Measurements from ENCODE around the gene PRICKLE4. TPM values are rescaled to one million over a fixed set of nuclear protein-coding genes. Genes with fewer than 3 reads are reported as not detected.
"Not testable (repeated sequence)": the region's sequence is repeated elsewhere in the genome, so short reads cannot be mapped to it uniquely, and the experiment has no call there.

PRICKLE4 gene
- total and polyA plus RNA-seq, 5 experiments from 2014 or later = not detected

- Mint-ChIP-seq H3K27me3 (peaks cover 0 to 6% (median 3%) of the 10 kb centered on the region in 5 donors), H3K4me3 (no peak overlapping the region), H3K36me3 (no peaks in the 10 kb centered on the region), H3K27ac (no peak overlapping the region), H3K9me3 (no peaks in the 10 kb centered on the region), H3K4me1 (no peaks in the 10 kb centered on the region)
- POLR2A ChIA-PET = no interaction called here
- ATAC-seq (no peak), DNase-seq (no peak)
Observed at GRCh38 chr6:41750374-41750773, 30.2 kb upstream of the PRICKLE4 start.

- Mint-ChIP-seq H3K27me3 (peaks cover 0 to 4% (median 0%) of the 10 kb centered on the region in 5 donors), H3K9me3 (no peaks in the 10 kb centered on the region), H3K4me3 (no peak overlapping the region), H3K36me3 (no peaks in the 10 kb centered on the region), H3K27ac (peak overlapping the region in 1 of 10 donors; percentile 7), H3K4me1 (peaks cover 0 to 16% (median 2%) of the 10 kb centered on the region in 4 donors)
- POLR2A ChIA-PET = no interaction called here
- DNase-seq = no peak
- no peak for ATAC-seq
Observed at GRCh38 chr6:41755895-41756294, 24.7 kb upstream of the PRICKLE4 start.

- POLR2A ChIA-PET = no interaction called here
- DNase-seq (no peak), ATAC-seq (peak; percentile 47 to 70)
- Mint-ChIP-seq H3K9me3 (no peaks in the 10 kb centered on the region), H3K4me3 (no peak overlapping the region), H3K36me3 (no peaks in the 10 kb centered on the region), H3K27ac (peak overlapping the region in 2 of 10 donors; percentile 7 to 59), H3K27me3 (peaks cover 0 to 5% (median 3%) of the 10 kb centered on the region in 5 donors), H3K4me1 (peaks cover 0 to 16% (median 2%) of the 10 kb centered on the region in 4 donors)
Observed at GRCh38 chr6:41756354-41756753, 24.2 kb upstream of the PRICKLE4 start.

- no peaks in the 10 kb centered on the region for H3K36me3 Mint-ChIP-seq
- H3K9me3 Mint-ChIP-seq = no peaks in the 10 kb centered on the region
- peak overlapping the region in 1 of 10 donors; percentile 8 for H3K27ac Mint-ChIP-seq
- peak overlapping the region in 1 of 10 donors; percentile 0 for H3K4me3 Mint-ChIP-seq
- peaks cover 0 to 16% (median 2%) of the 10 kb centered on the region in 4 donors for H3K4me1 Mint-ChIP-seq
- peaks cover 0 to 6% (median 4%) of the 10 kb centered on the region in 5 donors for H3K27me3 Mint-ChIP-seq
- DNase-seq (no peak), ATAC-seq (no peak)
- POLR2A ChIA-PET = interaction anchor here (0.6 kb wide), 1 partner anchor 12 kb away, joined by 3 read pairs; no protein-coding TSS in a partner anchor
Observed at GRCh38 chr6:41757271-41757670, 23.3 kb upstream of the PRICKLE4 start.

GRCh38 chr6:41757931-41758640 lies 22.5 kb upstream of the PRICKLE4 start:
- ATAC-seq = no peak
- peaks cover 0 to 16% (median 2%) of the 10 kb centered on the region in 4 donors for H3K4me1 Mint-ChIP-seq
- POLR2A ChIA-PET = interaction anchor here (0.6 kb wide), 1 partner anchor 12 kb away, joined by 3 read pairs; no protein-coding TSS in a partner anchor
- no peaks in the 10 kb centered on the region for H3K9me3 Mint-ChIP-seq
- no peaks in the 10 kb centered on the region for H3K36me3 Mint-ChIP-seq
- peaks cover 0 to 7% (median 4%) of the 10 kb centered on the region in 5 donors for H3K27me3 Mint-ChIP-seq
- H3K4me3 Mint-ChIP-seq = no peak overlapping the region
- DNase-seq = no peak
- H3K27ac Mint-ChIP-seq = no peak overlapping the region

- Mint-ChIP-seq H3K9me3 (no peaks in the 10 kb centered on the region), H3K4me1 (peaks cover 0 to 16% (median 4%) of the 10 kb centered on the region in 4 donors), H3K27ac (peak overlapping the region in 1 of 10 donors; percentile 86), H3K36me3 (no peaks in the 10 kb centered on the region), H3K4me3 (no peak overlapping the region), H3K27me3 (peaks cover 0 to 8% (median 7%) of the 10 kb centered on the region in 5 donors)
- no peak for ATAC-seq
- POLR2A ChIA-PET = no interaction called here
- DNase-seq = no peak
Observed at GRCh38 chr6:41758641-41759035, 21.9 kb upstream of the PRICKLE4 start.

- Mint-ChIP-seq H3K27me3 (peaks cover 0 to 7% (median 6%) of the 10 kb centered on the region in 5 donors), H3K4me3 (no peak overlapping the region), H3K9me3 (no peaks in the 10 kb centered on the region), H3K36me3 (no peaks in the 10 kb centered on the region), H3K4me1 (peaks cover 0 to 16% (median 4%) of the 10 kb centered on the region in 4 donors), H3K27ac (peak overlapping the region in 1 of 10 donors; percentile 86)
- POLR2A ChIA-PET = interaction anchor here (0.6 kb wide), 1 partner anchor 1712 kb away, joined by 3 read pairs; no protein-coding TSS in a partner anchor
- ATAC-seq = no peak
- no peak for DNase-seq
Observed at GRCh38 chr6:41759106-41759904, 21.3 kb upstream of the PRICKLE4 start.

- Mint-ChIP-seq H3K4me3 (no peak overlapping the region), H3K27ac (peak overlapping the region in 1 of 10 donors; percentile 6), H3K27me3 (peaks cover 0 to 7% (median 4%) of the 10 kb centered on the region in 5 donors), H3K9me3 (no peaks in the 10 kb centered on the region), H3K4me1 (peaks cover 0 to 16% (median 4%) of the 10 kb centered on the region in 4 donors), H3K36me3 (no peaks in the 10 kb centered on the region)
- DNase-seq = no peak
- no peak for ATAC-seq
- POLR2A ChIA-PET = no interaction called here
Observed at GRCh38 chr6:41759905-41760579, 20.5 kb upstream of the PRICKLE4 start.

GRCh38 chr6:41763470-41763869 lies 17.1 kb upstream of the PRICKLE4 start:
- no peaks in the 10 kb centered on the region for H3K36me3 Mint-ChIP-seq
- peaks cover 0 to 7% (median 3%) of the 10 kb centered on the region in 5 donors for H3K27me3 Mint-ChIP-seq
- peaks cover 0 to 6% (median 2%) of the 10 kb centered on the region in 4 donors for H3K4me1 Mint-ChIP-seq
- H3K27ac Mint-ChIP-seq = peak overlapping the region in 1 of 10 donors; percentile 43
- ATAC-seq = no peak
- H3K9me3 Mint-ChIP-seq = no peaks in the 10 kb centered on the region
- no peak for DNase-seq
- POLR2A ChIA-PET = interaction anchor here (0.6 to 0.7 kb wide), 2 partner anchors 150 to 1487 kb away, joined by 3 to 9 read pairs; no protein-coding TSS in a partner anchor
- H3K4me3 Mint-ChIP-seq = no peak overlapping the region

GRCh38 chr6:41766043-41766664 lies 14.4 kb upstream of the PRICKLE4 start:
- H3K4me3 Mint-ChIP-seq, POLR2A ChIA-PET, DNase-seq, H3K27me3 Mint-ChIP-seq, H3K27ac Mint-ChIP-seq, ATAC-seq, H3K9me3 Mint-ChIP-seq: not testable (repeated sequence)
- H3K36me3 Mint-ChIP-seq = peaks cover 0 to 13% (median 0%) of the 10 kb centered on the region in 3 donors
- peaks cover 2 to 12% (median 4%) of the 10 kb centered on the region in 4 donors for H3K4me1 Mint-ChIP-seq

GRCh38 chr6:41767112-41767833 lies 13.3 kb upstream of the PRICKLE4 start:
- Mint-ChIP-seq H3K4me1 (peaks cover 2 to 12% (median 4%) of the 10 kb centered on the region in 4 donors), H3K36me3 (peaks cover 0 to 24% (median under 1%) of the 10 kb centered on the region in 3 donors), H3K27me3 (peaks cover 0 to 4% (median 3%) of the 10 kb centered on the region in 5 donors), H3K9me3 (no peaks in the 10 kb centered on the region), H3K4me3 (no peak overlapping the region), H3K27ac (peak overlapping the region in 1 of 10 donors; percentile 15)
- POLR2A ChIA-PET = no interaction called here
- DNase-seq (no peak), ATAC-seq (no peak)

All from naive thymus-derived CD8-positive, alpha-beta T cell (primary cell).